Mesendoderm (in vitro differentiated cells): Measurements from ENCODE around the gene S1PR4.

ENCODE experiments used
- DNase-seq: peaks from one replicate; pipeline ENCODE4 v3.0.0; 2013
- H2AK5ac ChIP-seq: 2 replicates; pipeline ENCODE4 v1.6.1; 2013; ENCODE audit warnings: low read length, inconsistent platforms
- H2BK120ac ChIP-seq: 2 replicates; pipeline ENCODE4 v1.6.1; 2013; ENCODE audit warnings: low read depth, mild to moderate bottlenecking, low read length, moderate library complexity, mixed read lengths
- H2BK15ac ChIP-seq: replicated peaks from 2 replicates; pipeline ENCODE4 v1.6.1; 2013; ENCODE audit warnings: low read depth, mild to moderate bottlenecking, moderate library complexity
- H2BK5ac ChIP-seq: 2 replicates; pipeline ENCODE4 v1.6.1; 2013; ENCODE audit warnings: low read length, inconsistent platforms
- H3K18ac ChIP-seq: 2 replicates; pipeline ENCODE4 v1.6.1; 2013; ENCODE audit warnings: mild to moderate bottlenecking, low read length, mixed read lengths
- H3K23ac ChIP-seq: one replicate; pipeline ENCODE4 v1.6.1; 2013; ENCODE audit warnings: low read length
- H3K27ac ChIP-seq: 2 replicates; pipeline ENCODE4 v1.5.1; 2013; ENCODE audit warnings: low read depth, mild to moderate bottlenecking, inconsistent platforms, low read length, moderate library complexity
- H3K27me3 ChIP-seq: 2 replicates; pipeline ENCODE4 v1.6.1; 2013; ENCODE audit warnings: low read length, control low read depth, mild to moderate bottlenecking, inconsistent platforms; ENCODE audit not compliant: insufficient read depth, poor library complexity
- H3K36me3 ChIP-seq: 2 replicates; pipeline ENCODE4 v1.6.1; 2013; ENCODE audit warnings: low read length, inconsistent platforms; ENCODE audit not compliant: control insufficient read depth, insufficient read depth
- H3K4ac ChIP-seq: one replicate; pipeline ENCODE4 v1.6.1; 2013; ENCODE audit warnings: low read depth, mild to moderate bottlenecking, low read length, moderate library complexity
- H3K4me1 ChIP-seq: 2 replicates; pipeline ENCODE4 v1.6.1; 2013; ENCODE audit warnings: low read depth, low read length, inconsistent platforms; ENCODE audit not compliant: control insufficient read depth
- H3K4me2 ChIP-seq: 2 replicates; pipeline ENCODE4 v1.6.1; 2013; ENCODE audit warnings: low read length
- H3K4me3 ChIP-seq: 2 replicates; pipeline ENCODE4 v1.5.1; 2013; ENCODE audit warnings: mild to moderate bottlenecking, low read length
- H3K56ac ChIP-seq: one replicate; pipeline ENCODE4 v1.6.1; 2013; ENCODE audit warnings: low read length
- H3K79me1 ChIP-seq: 2 replicates; pipeline ENCODE4 v1.6.1; 2013; ENCODE audit warnings: low read length, inconsistent platforms
- H3K79me2 ChIP-seq: 2 replicates; pipeline ENCODE4 v1.6.1; 2013; ENCODE audit warnings: mild to moderate bottlenecking, low read length; ENCODE audit not compliant: control insufficient read depth, insufficient read depth
- H3K9ac ChIP-seq: 2 replicates; pipeline ENCODE4 v1.6.1; 2013; ENCODE audit warnings: low read length, inconsistent platforms
- H4K5ac ChIP-seq: one replicate; pipeline ENCODE4 v1.6.1; 2013; ENCODE audit warnings: low read length
- H4K8ac ChIP-seq: one replicate; pipeline ENCODE4 v1.6.1; 2013; ENCODE audit warnings: low read depth, mild to moderate bottlenecking, control low read depth, low read length, moderate library complexity
- WGBS: extraction: QIAGEN DNeasy Blood & Tissue Kit; methylation state at CpG from one replicate; pipeline ENCODE4 v1.1.7; 2013; ENCODE audit warnings: low lambda C conversion rate, missing lambda C conversion rate; ENCODE audit not compliant: insufficient coverage; ENCODE audit errors: extremely low coverage; 5-methylcytosine and 5-hydroxymethylcytosine counted together

The S1PR4 gene

DNA sequence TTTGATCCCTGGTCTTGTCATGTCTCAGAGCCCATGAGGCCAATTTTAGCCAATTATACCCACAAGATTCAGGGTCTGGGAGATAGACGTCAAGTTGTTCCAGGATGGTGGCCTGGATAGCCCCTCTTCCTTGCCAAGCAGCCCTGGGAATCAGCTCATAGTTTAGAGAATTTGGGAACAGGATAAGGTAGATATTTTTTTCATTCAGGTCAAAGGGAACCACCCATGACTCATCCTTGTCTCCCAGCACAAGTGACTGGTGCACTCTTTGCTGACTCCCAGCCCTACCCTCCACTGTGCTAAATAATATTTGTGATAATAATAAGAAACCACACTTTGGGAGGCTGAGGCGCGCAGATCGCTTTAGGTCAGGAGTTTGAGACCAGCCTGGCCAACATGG is 17.1 kb upstream of the S1PR4 start:
- no peaks in the 10 kb centered on the region for H3K27me3 ChIP-seq
- H3K79me2 ChIP-seq = no peaks in the 10 kb centered on the region
- no peak overlapping the region for H3K4ac ChIP-seq
- no peak overlapping the region for H3K23ac ChIP-seq
- H3K4me3 ChIP-seq = no peak overlapping the region
- H3K9ac ChIP-seq = no peak overlapping the region
- H3K18ac ChIP-seq = no peak overlapping the region
- no peak overlapping the region for H2BK120ac ChIP-seq
- no peak overlapping the region for H2BK5ac ChIP-seq
- no peak overlapping the region for H3K4me2 ChIP-seq
- H2AK5ac ChIP-seq = no peak overlapping the region
- H3K27ac ChIP-seq = no peak overlapping the region
- no peaks in the 10 kb centered on the region for H3K36me3 ChIP-seq
- WGBS = no CpG with 5 or more reads among the region's 4 CpGs
- no peak overlapping the region for H4K5ac ChIP-seq
- no peak overlapping the region for H4K8ac ChIP-seq
- no peak overlapping the region for H2BK15ac ChIP-seq
- no peak for DNase-seq
- H3K79me1 ChIP-seq = no peaks in the 10 kb centered on the region
- H3K56ac ChIP-seq = no peak overlapping the region
- H3K4me1 ChIP-seq = no peaks in the 10 kb centered on the region

DNA sequence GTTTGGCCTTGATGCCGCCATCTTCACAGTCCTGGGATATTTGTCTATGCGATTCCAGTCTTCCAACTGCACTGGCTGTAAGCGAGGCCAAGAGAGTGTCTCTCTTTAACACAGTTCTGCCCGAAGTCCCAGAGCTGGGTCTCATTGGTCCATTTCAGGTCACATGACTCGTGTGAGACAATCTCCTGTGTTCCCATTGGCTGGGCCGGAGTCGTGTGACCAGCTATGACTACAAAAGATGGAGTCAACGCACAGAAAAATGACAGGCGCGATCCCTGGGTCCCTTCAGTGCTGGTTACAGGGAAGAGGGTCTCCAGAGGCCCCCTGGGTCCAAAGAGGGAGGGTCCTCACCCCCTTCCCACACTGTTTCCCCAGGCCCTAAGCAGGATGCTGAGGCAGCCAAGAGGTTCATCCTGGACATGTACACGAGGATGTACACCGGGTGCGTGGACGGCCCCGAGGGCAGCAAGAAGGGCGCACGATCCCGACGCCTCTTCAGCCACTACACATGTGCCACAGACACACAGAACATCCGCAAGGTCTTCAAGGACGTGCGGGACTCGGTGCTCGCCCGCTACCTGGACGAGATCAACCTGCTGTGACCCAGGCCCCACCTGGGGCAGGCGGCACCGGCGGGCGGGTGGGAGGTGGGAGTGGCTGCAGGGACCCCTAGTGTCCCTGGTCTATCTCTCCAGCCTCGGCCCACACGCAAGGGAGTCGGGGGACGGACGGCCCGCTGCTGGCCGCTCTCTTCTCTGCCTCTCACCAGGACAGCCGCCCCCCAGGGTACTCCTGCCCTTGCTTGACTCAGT is 15.9 kb upstream of the S1PR4 start:
- H3K27me3 ChIP-seq = no peaks in the 10 kb centered on the region
- no CpG with 5 or more reads among the region's 38 CpGs for WGBS
- no peak overlapping the region for H2AK5ac ChIP-seq
- H3K4me2 ChIP-seq = no peak overlapping the region
- no peaks in the 10 kb centered on the region for H3K79me2 ChIP-seq
- no peak overlapping the region for H4K5ac ChIP-seq
- H3K23ac ChIP-seq = no peak overlapping the region
- H3K4ac ChIP-seq = no peak overlapping the region
- peak; percentile 51 for DNase-seq
- no peaks in the 10 kb centered on the region for H3K4me1 ChIP-seq
- no peaks in the 10 kb centered on the region for H3K79me1 ChIP-seq
- H2BK15ac ChIP-seq = no peak overlapping the region
- no peak overlapping the region for H4K8ac ChIP-seq
- H3K27ac ChIP-seq = no peak overlapping the region
- no peak overlapping the region for H3K56ac ChIP-seq
- no peak overlapping the region for H3K4me3 ChIP-seq
- no peak overlapping the region for H2BK5ac ChIP-seq
- no peak overlapping the region for H2BK120ac ChIP-seq
- H3K36me3 ChIP-seq = no peaks in the 10 kb centered on the region
- no peak overlapping the region for H3K18ac ChIP-seq
- H3K9ac ChIP-seq = no peak overlapping the region

DNA sequence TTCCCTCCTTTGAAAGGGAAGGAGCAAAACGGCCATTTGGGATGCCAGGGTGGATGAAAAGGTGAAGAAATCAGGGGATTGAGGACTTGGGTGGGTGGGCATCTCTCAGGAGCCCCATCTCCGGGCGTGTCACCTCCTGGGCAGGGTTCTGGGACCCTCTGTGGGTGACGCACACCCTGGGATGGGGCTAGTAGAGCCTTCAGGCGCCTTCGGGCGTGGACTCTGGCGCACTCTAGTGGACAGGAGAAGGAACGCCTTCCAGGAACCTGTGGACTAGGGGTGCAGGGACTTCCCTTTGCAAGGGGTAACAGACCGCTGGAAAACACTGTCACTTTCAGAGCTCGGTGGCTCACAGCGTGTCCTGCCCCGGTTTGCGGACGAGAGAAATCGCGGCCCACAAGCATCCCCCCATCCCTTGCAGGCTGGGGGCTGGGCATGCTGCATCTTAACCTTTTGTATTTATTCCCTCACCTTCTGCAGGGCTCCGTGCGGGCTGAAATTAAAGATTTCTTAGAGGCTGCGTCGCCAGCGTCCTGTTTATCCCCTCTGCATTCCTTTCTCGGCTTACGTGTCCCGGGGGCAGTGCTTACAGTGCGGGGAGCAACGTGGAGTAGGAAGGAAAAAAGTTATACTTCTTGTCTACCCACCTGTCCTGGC is 15.2 kb upstream of the S1PR4 start:
- H3K23ac ChIP-seq = no peak overlapping the region
- H3K79me1 ChIP-seq = no peaks in the 10 kb centered on the region
- H3K56ac ChIP-seq = no peak overlapping the region
- H2BK120ac ChIP-seq = no peak overlapping the region
- peak; percentile 71 for DNase-seq
- no peaks in the 10 kb centered on the region for H3K4me1 ChIP-seq
- no peaks in the 10 kb centered on the region for H3K36me3 ChIP-seq
- no peaks in the 10 kb centered on the region for H3K79me2 ChIP-seq
- H2AK5ac ChIP-seq = no peak overlapping the region
- no peaks in the 10 kb centered on the region for H3K27me3 ChIP-seq
- no peak overlapping the region for H4K5ac ChIP-seq
- H3K4me3 ChIP-seq = no peak overlapping the region
- no peak overlapping the region for H3K18ac ChIP-seq
- no peak overlapping the region for H3K4ac ChIP-seq
- H3K27ac ChIP-seq = no peak overlapping the region
- no peak overlapping the region for H4K8ac ChIP-seq
- no peak overlapping the region for H2BK5ac ChIP-seq
- peak overlapping the region; percentile 31 for H3K4me2 ChIP-seq
- peak overlapping the region; percentile 34 for H3K9ac ChIP-seq
- no peak overlapping the region for H2BK15ac ChIP-seq
- WGBS = no CpG with 5 or more reads among the region's 27 CpGs

DNA sequence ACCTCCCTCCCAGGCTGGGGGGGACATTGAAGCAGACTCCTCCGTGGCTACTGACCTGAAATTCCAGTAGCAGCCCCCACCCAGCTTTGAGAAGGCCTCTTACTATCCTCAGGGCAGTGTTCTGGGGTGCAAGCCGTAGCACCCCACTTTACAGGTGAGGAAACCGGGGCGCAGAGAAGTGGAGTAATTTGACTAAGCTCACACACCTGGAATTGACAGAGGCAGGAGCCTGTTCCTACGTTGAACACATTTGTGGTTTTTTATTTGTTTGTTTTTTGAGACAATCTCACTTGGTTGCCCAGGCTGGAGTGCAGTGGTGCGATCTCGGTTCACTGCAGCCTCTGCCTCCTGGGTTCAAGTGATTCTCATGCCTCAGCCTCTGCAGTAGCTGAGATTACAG is 14.6 kb upstream of the S1PR4 start:
- Histone ChIP-seq H3K4ac (no peak overlapping the region), H2BK120ac (no peak overlapping the region), H4K8ac (no peak overlapping the region), H3K4me1 (no peaks in the 10 kb centered on the region), H2AK5ac (no peak overlapping the region), H3K4me2 (no peak overlapping the region), H3K79me1 (no peaks in the 10 kb centered on the region), H3K27me3 (no peaks in the 10 kb centered on the region), H3K9ac (no peak overlapping the region), H3K79me2 (no peaks in the 10 kb centered on the region), H3K56ac (no peak overlapping the region), H4K5ac (no peak overlapping the region), H2BK15ac (no peak overlapping the region), H3K23ac (no peak overlapping the region), H3K18ac (no peak overlapping the region), H2BK5ac (no peak overlapping the region), H3K36me3 (no peaks in the 10 kb centered on the region), H3K4me3 (no peak overlapping the region), H3K27ac (no peak overlapping the region)
- DNase-seq = no peak
- WGBS = no CpG with 5 or more reads among the region's 7 CpGs

DNA sequence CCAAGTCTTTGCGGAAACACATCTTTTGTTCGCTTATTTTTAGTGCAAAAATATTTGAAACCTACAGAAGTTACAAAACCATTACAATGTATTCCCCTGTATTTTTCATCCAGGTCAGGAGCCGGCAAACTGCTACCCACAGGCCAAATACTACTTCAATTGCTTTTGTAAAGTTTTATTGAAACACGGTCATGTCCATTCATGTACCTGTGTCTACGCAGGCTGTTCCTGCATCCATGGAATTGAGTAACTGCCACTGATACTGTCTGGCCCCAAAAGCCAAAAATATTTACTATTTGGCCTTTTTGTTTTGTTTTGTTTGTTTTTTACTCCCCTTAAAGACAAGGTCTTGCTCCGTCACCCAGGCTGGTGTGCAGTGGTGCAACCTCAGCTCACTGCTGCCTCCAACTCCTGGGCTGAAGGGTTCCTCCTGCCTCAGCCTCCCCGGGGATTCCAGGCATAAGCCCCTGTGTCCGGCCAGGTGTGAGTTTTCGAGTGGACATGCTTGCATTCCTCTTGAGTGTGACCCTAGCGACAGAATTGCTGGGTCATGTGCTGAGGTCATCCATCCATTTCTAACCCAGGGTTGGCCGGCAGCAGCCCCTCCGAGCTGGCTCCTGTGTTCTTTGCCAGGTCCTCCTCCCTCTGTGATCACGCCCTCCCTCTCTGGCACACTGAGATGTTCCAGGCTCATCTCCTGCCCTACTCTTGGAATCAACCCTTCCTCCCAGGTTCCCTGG is 10.9 kb upstream of the S1PR4 start:
- Histone ChIP-seq H3K4ac (no peak overlapping the region), H3K9ac (no peak overlapping the region), H3K27me3 (no peaks in the 10 kb centered on the region), H3K18ac (no peak overlapping the region), H3K23ac (no peak overlapping the region), H3K79me1 (no peaks in the 10 kb centered on the region), H3K36me3 (no peaks in the 10 kb centered on the region), H3K27ac (no peak overlapping the region), H4K5ac (no peak overlapping the region), H3K56ac (no peak overlapping the region), H3K4me3 (no peak overlapping the region), H3K79me2 (no peaks in the 10 kb centered on the region), H2AK5ac (no peak overlapping the region), H2BK120ac (no peak overlapping the region), H2BK15ac (no peak overlapping the region), H4K8ac (no peak overlapping the region), H3K4me2 (no peak overlapping the region), H3K4me1 (no peaks in the 10 kb centered on the region), H2BK5ac (no peak overlapping the region)
- WGBS = no CpG with 5 or more reads among the region's 13 CpGs
- DNase-seq = no peak
